GM23338 (cell line): Measurements from ENCODE around the gene EVL. TPM values are rescaled to one million over a fixed set of nuclear protein-coding genes. Genes with fewer than 3 reads are reported as not detected.

ENCODE experiments used
- ATAC-seq: fragments of 200-7000 bp; cut with Tn5 transposase; 3 replicates; pipeline ENCODE4 v1.9.1; 2020
- DNase-seq: peaks from one replicate; pipeline ENCODE4 v3.0.0-alpha.2; 2015; ENCODE audit warnings: low spot score
- H2AFZ ChIP-seq: fragments of 200-600 bp; sonication (generic); 2 replicates; pipeline ENCODE4 v1.8.0; 2016; ENCODE audit warnings: antibody characterized with exemption, mild to moderate bottlenecking, moderate library complexity
- H3F3A ChIP-seq: fragments of 200-600 bp; sonication (generic); replicated peaks from 2 replicates; pipeline ENCODE4 v1.8.0; 2017; ENCODE audit warnings: antibody characterized with exemption, mixed run types, low read depth
- H3K27ac ChIP-seq: fragments of 200-600 bp; sonication (generic); 2 replicates; pipeline ENCODE4 v1.6.1; 2016; ENCODE audit warnings: low read depth
- H3K27me3 ChIP-seq: fragments of 200-600 bp; sonication (generic); 2 replicates; pipeline ENCODE4 v1.8.0; 2016; ENCODE audit warnings: mild to moderate bottlenecking, mixed run types, moderate library complexity; ENCODE audit not compliant: insufficient read depth
- H3K36me3 ChIP-seq: fragments of 200-600 bp; sonication (generic); 2 replicates; pipeline ENCODE4 v1.8.0; 2016; ENCODE audit warnings: mild to moderate bottlenecking; ENCODE audit not compliant: insufficient read depth
- H3K4me1 ChIP-seq: fragments of 200-600 bp; sonication (generic); 2 replicates; pipeline ENCODE4 v1.8.0; 2016; ENCODE audit warnings: mild to moderate bottlenecking, moderate library complexity; ENCODE audit not compliant: insufficient read depth
- H3K4me2 ChIP-seq: fragments of 200-600 bp; sonication (generic); 2 replicates; pipeline ENCODE4 v1.7.1; 2017; ENCODE audit warnings: mixed run types
- H3K4me3 ChIP-seq: fragments of 200-600 bp; sonication (generic); 2 replicates; pipeline ENCODE4 v1.6.1; 2016; ENCODE audit warnings: mixed run types
- H3K79me2 ChIP-seq: fragments of 200-600 bp; sonication (generic); replicated peaks from 2 replicates; pipeline ENCODE4 v1.8.0; 2017; ENCODE audit warnings: mild to moderate bottlenecking; ENCODE audit not compliant: insufficient read depth
- H3K9me2 ChIP-seq: fragments of 200-600 bp; sonication (generic); 2 replicates; pipeline ENCODE4 v1.8.0; 2017; ENCODE audit not compliant: insufficient read depth
- H4K20me1 ChIP-seq: fragments of 200-600 bp; sonication (generic); replicated peaks from 2 replicates; pipeline ENCODE4 v1.8.0; 2017; ENCODE audit warnings: mild to moderate bottlenecking; ENCODE audit not compliant: insufficient read depth
- H3K27ac Mint-ChIP-seq: 2 replicates; pipeline ENCODE4 v1.8.0; 2020; ENCODE audit warnings: inconsistent platforms, mild to moderate bottlenecking, moderate library complexity, mixed read lengths
- H3K27me3 Mint-ChIP-seq: 3 replicates; pipeline ENCODE4 v1.8.0; 2022; ENCODE audit warnings: low read depth, mild to moderate bottlenecking, moderate library complexity, mixed read lengths, inconsistent platforms; ENCODE audit not compliant: insufficient read depth, poor library complexity
- H3K36me3 Mint-ChIP-seq: 3 replicates; pipeline ENCODE4 v1.8.0; 2021; ENCODE audit warnings: low read depth, mild to moderate bottlenecking, inconsistent platforms, moderate library complexity, mixed read lengths
- H3K4me1 Mint-ChIP-seq: 3 replicates; pipeline ENCODE4 v1.8.0; 2020; ENCODE audit warnings: mild to moderate bottlenecking, inconsistent platforms, mixed read lengths
- H3K4me3 Mint-ChIP-seq: 3 replicates; pipeline ENCODE4 v1.8.0; 2021; ENCODE audit warnings: moderate library complexity, mild to moderate bottlenecking, inconsistent platforms, mixed read lengths
- H3K9me3 Mint-ChIP-seq: 3 replicates; pipeline ENCODE4 v1.8.0; 2020; ENCODE audit warnings: moderate library complexity, mild to moderate bottlenecking, inconsistent platforms, mixed read lengths
- CREB1 ChIP-seq: fragments of 250-450 bp; sonication (Bioruptor Pico); IDR thresholded peaks from 2 replicates; pipeline ENCODE4 v1.5.0; 2020; ENCODE audit warnings: low read depth, mild to moderate bottlenecking, moderate library complexity
- EZH2 ChIP-seq: fragments of 200-600 bp; sonication (generic); IDR thresholded peaks from one replicate; pipeline ENCODE4 v1.8.0; 2017; ENCODE audit warnings: antibody characterized with exemption, mild to moderate bottlenecking, low read depth; ENCODE audit not compliant: unreplicated experiment
- EZH2phosphoT487 ChIP-seq: fragments of 200-600 bp; sonication (generic); IDR thresholded peaks from one replicate; pipeline ENCODE4 v1.8.1; 2018; ENCODE audit warnings: antibody characterized with exemption; ENCODE audit not compliant: unreplicated experiment
- JUNB ChIP-seq: IDR thresholded peaks from one replicate; pipeline ENCODE4 v1.6.1; 2016; ENCODE audit warnings: antibody characterized with exemption; ENCODE audit not compliant: unreplicated experiment
- NANOG ChIP-seq: IDR thresholded peaks from 2 replicates; pipeline ENCODE4 v1.6.1; 2016; ENCODE audit warnings: antibody characterized with exemption, borderline replicate concordance
- POLR2AphosphoS5 ChIP-seq: IDR thresholded peaks from 2 replicates; pipeline ENCODE4 v1.6.1; 2016; ENCODE audit warnings: antibody characterized with exemption, low read depth
- STAT1 ChIP-seq: IDR thresholded peaks from one replicate; pipeline ENCODE4 v1.6.1; 2016; ENCODE audit warnings: antibody characterized with exemption; ENCODE audit not compliant: unreplicated experiment
- ZNF114 ChIP-seq: fragments of 250-450 bp; sonication (Bioruptor Pico); IDR thresholded peaks from 2 replicates; pipeline ENCODE4 v1.5.0; 2020; ENCODE audit warnings: mild to moderate bottlenecking, moderate library complexity
- ZNF331 ChIP-seq: fragments of 250-450 bp; sonication (Bioruptor Pico); IDR thresholded peaks from 2 replicates; pipeline ENCODE4 v1.5.0; 2020; ENCODE audit warnings: low read depth, mild to moderate bottlenecking, moderate library complexity
- polyA plus RNA-seq: library from polyadenylated mRNA; unstranded; fragments of >200 nt; fragmentation: Nextera tagmentation; extraction: Ambion mirVana; gene quantifications from 2 replicates; pipeline ENCODE4 v1.2.1, GENCODE V29; 2016
- total RNA-seq: library from RNA; depleted of rRNA; stranded (reverse); fragments of >200 nt; shearing (Covaris generic); gene quantifications from 2 replicates; pipeline ENCODE4 v1.2.3, GENCODE V29; 2014
- TF ChIP-seq, protein P1 (sequence below): fragments of 250-450 bp; sonication (Bioruptor Pico); IDR thresholded peaks from 2 replicates; pipeline ENCODE4 v1.5.0; 2020; ENCODE audit warnings: mild to moderate bottlenecking, moderate library complexity
- TF ChIP-seq, protein P2 (sequence below), 2 experiments: fragments of 200-600 bp in 1 of 2; sonication (generic) in 1 of 2; conservative IDR thresholded peaks; 2 replicates each; pipeline versions ENCODE4 v1.5.1 to v1.6.1; 2016 to 2017; ENCODE audit warnings: antibody characterized with exemption in 2 of 2, low read depth in 2 of 2, mild to moderate bottlenecking in 2 of 2, moderate library complexity in 1 of 2
- TF ChIP-seq, protein P3 (sequence below): IDR thresholded peaks from one replicate; pipeline ENCODE4 v1.6.1; 2018; ENCODE audit warnings: antibody characterized with exemption; ENCODE audit not compliant: unreplicated experiment
- TF ChIP-seq, protein P4 (sequence below): IDR thresholded peaks from 2 replicates; pipeline ENCODE4 v1.6.1; 2016; ENCODE audit warnings: antibody characterized with exemption

Gene EVL
- total and polyA plus RNA-seq, 2 experiments from 2014 or later, result 28.2 to 50.5 TPM

DNA sequence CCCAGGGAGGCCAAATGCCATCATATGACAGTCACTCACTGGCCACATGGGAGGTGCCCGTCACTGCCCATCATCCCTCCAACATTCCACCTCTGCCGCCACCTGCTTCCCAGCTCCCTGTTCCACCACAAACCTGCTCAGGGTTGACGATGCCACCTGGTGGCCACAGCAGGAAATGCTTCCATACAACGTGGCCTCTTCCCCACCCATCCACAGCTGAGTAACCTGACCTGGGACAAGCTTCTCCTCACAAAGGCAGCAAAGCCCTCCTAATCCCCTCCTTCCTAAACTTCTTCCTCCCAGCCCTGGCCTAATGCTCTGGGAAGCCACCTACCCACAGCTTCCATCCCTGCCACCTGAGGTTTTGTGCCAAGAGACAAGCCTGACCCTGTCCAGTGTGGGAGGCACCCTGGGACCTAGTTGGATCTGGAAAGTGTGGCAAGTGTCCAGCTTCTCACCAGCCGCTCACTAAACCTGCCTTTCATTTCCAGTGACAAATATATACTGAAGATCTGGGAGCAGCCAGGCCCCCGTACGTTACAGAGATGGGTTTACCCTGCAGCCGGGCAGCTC is 89.9 kb downstream of the EVL start:
- Histone ChIP-seq H3K4me3 (no peak overlapping the region), H3K9me2 (no peaks in the 10 kb centered on the region), H2AFZ (peak overlapping the region; percentile 57; the same call in 1 of the 2 replicates), H3K4me1 (no peaks in the 10 kb centered on the region), H3K4me2 (no peak overlapping the region), H3K79me2 (no peaks in the 10 kb centered on the region), H3K27ac (no peak overlapping the region), H4K20me1 (no peaks in the 10 kb centered on the region; the same call in 1 of the 2 replicates), H3F3A (no peaks in the 10 kb centered on the region), H3K27me3 (peaks cover 33% of the 10 kb centered on the region), H3K36me3 (no peaks in the 10 kb centered on the region)
- H3K4me1 Mint-ChIP-seq, result peaks cover 6% of the 10 kb centered on the region
- DNase-seq (peak; percentile 91), ATAC-seq (peak; percentile 56)
- H3K36me3 Mint-ChIP-seq, result no peaks in the 10 kb centered on the region; the same call in 2 of the 3 replicates
- peaks cover 4% of the 10 kb centered on the region; the same call in 2 of the 3 replicates for H3K9me3 Mint-ChIP-seq
- H3K4me3 Mint-ChIP-seq, result no peak overlapping the region; the same call in 2 of the 3 replicates
- H3K27ac Mint-ChIP-seq, result no peak overlapping the region
- peaks cover 44% of the 10 kb centered on the region for H3K27me3 Mint-ChIP-seq
- no peak for TF ChIP-seq EZH2
- TF ChIP-seq ZNF114 (CRISPR knock-in tag), result no peak
- TF ChIP-seq EZH2phosphoT487, result no peak
- TF ChIP-seq, protein P1, sequence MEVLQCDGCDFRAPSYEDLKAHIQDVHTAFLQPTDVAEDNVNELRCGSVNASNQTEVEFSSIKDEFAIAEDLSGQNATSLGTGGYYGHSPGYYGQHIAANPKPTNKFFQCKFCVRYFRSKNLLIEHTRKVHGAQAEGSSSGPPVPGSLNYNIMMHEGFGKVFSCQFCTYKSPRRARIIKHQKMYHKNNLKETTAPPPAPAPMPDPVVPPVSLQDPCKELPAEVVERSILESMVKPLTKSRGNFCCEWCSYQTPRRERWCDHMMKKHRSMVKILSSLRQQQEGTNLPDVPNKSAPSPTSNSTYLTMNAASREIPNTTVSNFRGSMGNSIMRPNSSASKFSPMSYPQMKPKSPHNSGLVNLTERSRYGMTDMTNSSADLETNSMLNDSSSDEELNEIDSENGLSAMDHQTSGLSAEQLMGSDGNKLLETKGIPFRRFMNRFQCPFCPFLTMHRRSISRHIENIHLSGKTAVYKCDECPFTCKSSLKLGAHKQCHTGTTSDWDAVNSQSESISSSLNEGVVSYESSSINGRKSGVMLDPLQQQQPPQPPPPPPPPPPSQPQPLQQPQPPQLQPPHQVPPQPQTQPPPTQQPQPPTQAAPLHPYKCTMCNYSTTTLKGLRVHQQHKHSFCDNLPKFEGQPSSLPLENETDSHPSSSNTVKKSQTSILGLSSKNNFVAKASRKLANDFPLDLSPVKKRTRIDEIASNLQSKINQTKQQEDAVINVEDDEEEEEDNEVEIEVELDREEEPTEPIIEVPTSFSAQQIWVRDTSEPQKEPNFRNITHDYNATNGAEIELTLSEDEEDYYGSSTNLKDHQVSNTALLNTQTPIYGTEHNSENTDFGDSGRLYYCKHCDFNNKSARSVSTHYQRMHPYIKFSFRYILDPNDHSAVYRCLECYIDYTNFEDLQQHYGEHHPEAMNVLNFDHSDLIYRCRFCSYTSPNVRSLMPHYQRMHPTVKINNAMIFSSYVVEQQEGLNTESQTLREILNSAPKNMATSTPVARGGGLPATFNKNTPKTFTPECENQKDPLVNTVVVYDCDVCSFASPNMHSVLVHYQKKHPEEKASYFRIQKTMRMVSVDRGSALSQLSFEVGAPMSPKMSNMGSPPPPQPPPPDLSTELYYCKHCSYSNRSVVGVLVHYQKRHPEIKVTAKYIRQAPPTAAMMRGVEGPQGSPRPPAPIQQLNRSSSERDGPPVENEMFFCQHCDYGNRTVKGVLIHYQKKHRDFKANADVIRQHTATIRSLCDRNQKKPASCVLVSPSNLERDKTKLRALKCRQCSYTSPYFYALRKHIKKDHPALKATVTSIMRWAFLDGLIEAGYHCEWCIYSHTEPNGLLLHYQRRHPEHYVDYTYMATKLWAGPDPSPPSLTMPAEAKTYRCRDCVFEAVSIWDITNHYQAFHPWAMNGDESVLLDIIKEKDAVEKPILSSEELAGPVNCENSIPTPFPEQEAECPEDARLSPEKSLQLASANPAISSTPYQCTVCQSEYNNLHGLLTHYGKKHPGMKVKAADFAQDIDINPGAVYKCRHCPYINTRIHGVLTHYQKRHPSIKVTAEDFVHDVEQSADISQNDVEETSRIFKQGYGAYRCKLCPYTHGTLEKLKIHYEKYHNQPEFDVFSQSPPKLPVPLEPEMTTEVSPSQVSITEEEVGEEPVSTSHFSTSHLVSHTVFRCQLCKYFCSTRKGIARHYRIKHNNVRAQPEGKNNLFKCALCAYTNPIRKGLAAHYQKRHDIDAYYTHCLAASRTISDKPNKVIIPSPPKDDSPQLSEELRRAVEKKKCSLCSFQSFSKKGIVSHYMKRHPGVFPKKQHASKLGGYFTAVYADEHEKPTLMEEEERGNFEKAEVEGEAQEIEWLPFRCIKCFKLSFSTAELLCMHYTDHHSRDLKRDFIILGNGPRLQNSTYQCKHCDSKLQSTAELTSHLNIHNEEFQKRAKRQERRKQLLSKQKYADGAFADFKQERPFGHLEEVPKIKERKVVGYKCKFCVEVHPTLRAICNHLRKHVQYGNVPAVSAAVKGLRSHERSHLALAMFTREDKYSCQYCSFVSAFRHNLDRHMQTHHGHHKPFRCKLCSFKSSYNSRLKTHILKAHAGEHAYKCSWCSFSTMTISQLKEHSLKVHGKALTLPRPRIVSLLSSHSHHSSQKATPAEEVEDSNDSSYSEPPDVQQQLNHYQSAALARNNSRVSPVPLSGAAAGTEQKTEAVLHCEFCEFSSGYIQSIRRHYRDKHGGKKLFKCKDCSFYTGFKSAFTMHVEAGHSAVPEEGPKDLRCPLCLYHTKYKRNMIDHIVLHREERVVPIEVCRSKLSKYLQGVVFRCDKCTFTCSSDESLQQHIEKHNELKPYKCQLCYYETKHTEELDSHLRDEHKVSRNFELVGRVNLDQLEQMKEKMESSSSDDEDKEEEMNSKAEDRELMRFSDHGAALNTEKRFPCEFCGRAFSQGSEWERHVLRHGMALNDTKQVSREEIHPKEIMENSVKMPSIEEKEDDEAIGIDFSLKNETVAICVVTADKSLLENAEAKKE (CRISPR knock-in tag), result no peak
- TF ChIP-seq CREB1, result peak; percentile 47; the same call in 1 of the 2 replicates
- no peak for TF ChIP-seq JUNB
- no peak for TF ChIP-seq POLR2AphosphoS5
- TF ChIP-seq STAT1, result no peak
- TF ChIP-seq, protein P2, sequence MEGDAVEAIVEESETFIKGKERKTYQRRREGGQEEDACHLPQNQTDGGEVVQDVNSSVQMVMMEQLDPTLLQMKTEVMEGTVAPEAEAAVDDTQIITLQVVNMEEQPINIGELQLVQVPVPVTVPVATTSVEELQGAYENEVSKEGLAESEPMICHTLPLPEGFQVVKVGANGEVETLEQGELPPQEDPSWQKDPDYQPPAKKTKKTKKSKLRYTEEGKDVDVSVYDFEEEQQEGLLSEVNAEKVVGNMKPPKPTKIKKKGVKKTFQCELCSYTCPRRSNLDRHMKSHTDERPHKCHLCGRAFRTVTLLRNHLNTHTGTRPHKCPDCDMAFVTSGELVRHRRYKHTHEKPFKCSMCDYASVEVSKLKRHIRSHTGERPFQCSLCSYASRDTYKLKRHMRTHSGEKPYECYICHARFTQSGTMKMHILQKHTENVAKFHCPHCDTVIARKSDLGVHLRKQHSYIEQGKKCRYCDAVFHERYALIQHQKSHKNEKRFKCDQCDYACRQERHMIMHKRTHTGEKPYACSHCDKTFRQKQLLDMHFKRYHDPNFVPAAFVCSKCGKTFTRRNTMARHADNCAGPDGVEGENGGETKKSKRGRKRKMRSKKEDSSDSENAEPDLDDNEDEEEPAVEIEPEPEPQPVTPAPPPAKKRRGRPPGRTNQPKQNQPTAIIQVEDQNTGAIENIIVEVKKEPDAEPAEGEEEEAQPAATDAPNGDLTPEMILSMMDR (conservative IDR thresholded peaks at IDR 0.05; ENCODE audit: low read depth in 2 of 2), result peak; percentile 85 to 98
- TF ChIP-seq, protein P3, sequence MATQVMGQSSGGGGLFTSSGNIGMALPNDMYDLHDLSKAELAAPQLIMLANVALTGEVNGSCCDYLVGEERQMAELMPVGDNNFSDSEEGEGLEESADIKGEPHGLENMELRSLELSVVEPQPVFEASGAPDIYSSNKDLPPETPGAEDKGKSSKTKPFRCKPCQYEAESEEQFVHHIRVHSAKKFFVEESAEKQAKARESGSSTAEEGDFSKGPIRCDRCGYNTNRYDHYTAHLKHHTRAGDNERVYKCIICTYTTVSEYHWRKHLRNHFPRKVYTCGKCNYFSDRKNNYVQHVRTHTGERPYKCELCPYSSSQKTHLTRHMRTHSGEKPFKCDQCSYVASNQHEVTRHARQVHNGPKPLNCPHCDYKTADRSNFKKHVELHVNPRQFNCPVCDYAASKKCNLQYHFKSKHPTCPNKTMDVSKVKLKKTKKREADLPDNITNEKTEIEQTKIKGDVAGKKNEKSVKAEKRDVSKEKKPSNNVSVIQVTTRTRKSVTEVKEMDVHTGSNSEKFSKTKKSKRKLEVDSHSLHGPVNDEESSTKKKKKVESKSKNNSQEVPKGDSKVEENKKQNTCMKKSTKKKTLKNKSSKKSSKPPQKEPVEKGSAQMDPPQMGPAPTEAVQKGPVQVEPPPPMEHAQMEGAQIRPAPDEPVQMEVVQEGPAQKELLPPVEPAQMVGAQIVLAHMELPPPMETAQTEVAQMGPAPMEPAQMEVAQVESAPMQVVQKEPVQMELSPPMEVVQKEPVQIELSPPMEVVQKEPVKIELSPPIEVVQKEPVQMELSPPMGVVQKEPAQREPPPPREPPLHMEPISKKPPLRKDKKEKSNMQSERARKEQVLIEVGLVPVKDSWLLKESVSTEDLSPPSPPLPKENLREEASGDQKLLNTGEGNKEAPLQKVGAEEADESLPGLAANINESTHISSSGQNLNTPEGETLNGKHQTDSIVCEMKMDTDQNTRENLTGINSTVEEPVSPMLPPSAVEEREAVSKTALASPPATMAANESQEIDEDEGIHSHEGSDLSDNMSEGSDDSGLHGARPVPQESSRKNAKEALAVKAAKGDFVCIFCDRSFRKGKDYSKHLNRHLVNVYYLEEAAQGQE, result no peak
- TF ChIP-seq NANOG, result no peak
- no peak for TF ChIP-seq ZNF331 (CRISPR knock-in tag)
- TF ChIP-seq, protein P4, sequence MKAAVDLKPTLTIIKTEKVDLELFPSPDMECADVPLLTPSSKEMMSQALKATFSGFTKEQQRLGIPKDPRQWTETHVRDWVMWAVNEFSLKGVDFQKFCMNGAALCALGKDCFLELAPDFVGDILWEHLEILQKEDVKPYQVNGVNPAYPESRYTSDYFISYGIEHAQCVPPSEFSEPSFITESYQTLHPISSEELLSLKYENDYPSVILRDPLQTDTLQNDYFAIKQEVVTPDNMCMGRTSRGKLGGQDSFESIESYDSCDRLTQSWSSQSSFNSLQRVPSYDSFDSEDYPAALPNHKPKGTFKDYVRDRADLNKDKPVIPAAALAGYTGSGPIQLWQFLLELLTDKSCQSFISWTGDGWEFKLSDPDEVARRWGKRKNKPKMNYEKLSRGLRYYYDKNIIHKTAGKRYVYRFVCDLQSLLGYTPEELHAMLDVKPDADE, result no peak
